Esophagus mucosa (tissue), 1 donor: ENCODE measurements around the gene C16orf78. TPM values are rescaled to one million over a fixed set of nuclear protein-coding genes. Genes with fewer than 3 reads are reported as not detected.

Experiments
- ATAC-seq: fragments of 200-7000 bp; cut with Tn5 transposase; one replicate; pipeline ENCODE4 v1.9.1; 2020
- total RNA-seq: library from RNA; stranded (reverse); gene quantifications from one replicate; pipeline ENCODE4 v1.2.4, GENCODE V29; 2023
- donor health status: DM: yes; HTN: yes; CAD: no.

Gene C16orf78, protein sequence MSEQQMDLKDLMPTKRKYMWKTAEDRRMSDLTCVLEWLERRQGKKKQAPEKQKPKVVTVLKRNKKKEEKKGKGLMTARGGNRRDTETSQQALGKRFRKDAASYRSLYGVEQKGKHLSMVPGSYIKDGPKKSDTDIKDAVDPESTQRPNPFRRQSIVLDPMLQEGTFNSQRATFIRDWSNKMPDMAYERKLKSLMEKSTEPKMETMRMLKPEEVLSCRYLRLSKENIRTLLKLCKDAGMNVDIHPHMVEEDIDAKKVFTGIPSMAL
- total RNA-seq, result not detected

DNA sequence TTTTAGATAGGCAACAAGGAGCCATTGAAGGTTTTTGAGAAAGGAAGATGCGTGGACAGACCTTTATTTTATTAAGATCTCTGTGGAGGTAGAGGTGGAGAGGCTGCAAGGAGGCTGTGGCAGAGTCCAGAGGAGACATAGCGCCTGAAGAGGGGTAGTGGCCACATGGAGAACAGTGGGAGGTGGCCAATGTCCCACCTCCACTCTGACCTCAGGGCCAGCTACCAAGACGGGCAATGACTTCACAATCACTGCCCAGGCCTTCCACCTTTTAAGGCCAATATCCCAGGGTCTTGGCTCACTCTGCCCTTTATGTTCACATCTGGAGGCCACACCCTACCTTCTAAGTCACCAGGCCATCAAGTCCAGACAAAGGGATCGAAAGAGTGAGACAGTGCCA, at the start of gene C16orf78:
Gene C16orf78 (plus strand): TSS at position 301 of the 400 bp plus-strand sequence. CDS start 136 bp downstream, outside the sequence.
- no peak for ATAC-seq

DNA sequence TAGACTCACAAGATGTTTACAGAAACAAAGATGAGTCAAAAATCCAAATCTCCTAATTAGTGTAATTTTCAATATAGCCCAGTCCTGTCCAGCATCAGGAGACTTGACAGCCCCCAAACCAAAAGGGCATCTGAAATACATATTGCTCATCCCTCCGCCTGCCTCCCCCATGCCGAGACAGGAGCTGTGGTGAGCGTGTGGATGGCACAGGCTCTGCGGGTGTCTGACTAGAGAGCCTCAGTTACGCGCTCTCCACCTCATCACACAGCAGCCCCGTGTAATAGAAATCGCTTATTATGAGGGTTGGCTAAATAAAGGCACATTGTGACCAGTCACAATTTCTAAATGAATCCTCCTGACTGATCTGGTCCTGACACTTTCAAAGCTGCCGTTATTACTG, 48.9 kb upstream of the C16orf78 start:
- no peak for ATAC-seq

DNA sequence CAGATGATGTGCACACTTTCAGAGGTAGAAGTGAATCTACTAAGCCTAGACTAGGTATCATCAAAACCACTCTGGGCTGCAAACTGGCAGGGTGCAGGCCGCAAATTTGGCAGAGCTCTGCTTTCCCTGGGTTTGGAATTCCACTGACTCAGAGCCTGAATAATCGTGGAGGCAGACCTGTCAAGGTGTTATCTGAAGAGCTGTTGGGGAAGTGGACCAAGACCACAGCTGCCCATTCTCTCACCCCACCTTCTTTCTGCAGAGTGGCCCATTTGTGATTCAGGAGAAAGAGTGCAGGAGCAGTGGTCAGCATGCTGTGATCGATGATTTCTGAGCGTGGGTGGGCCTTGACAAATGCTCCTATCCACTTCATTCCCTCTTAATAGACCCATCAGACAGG, 46.1 kb upstream of the C16orf78 start:
- no peak for ATAC-seq

DNA sequence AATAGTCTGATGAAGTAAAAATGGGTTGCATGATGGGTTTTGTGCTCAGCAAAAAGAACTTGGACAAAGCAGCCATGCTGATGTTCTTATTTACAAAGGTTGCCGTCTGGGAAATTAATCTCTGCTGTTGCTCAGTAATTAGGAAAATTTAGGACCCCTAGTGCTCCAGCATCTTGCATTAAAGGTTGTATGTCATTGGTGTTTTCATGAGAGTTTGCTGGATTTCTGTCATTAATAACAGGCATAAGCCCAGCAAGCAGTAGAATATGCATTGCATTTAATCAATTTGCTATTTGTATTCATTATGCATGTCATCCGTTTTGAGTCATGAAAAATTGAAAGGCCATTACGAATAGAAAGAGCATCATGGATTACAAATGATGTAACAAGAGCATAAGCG, 45.3 kb upstream of the C16orf78 start:
- ATAC-seq, result no peak

DNA sequence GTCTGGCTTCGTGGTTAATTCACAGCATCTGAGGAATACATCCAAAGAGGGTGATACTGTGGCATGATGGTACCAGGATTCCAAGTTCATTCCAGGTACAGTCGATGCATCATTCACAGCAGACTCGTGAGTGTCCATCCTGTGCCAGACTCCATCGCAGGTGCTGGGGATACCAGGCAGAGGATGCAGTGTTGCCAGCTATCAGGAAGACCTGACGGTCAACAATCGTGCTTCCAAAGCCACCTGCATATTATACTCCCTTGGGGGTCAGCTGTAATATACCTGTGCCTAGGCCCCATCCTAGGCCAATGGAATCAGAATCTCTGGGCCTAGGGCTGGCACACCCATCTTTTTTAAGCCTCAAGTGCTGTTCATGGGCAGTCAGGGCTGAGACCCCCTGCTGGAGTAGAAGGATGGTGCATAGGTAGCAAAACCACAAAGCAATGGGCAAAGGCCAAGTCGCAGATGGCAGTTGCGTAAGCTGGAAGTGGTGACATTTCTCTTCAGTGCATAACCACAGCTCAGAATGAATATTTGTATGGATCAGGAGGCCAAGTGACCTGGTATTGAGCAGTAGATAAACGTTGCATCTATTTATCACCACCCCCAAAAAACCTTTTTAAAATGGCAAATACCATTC, 42.9 kb upstream of the C16orf78 start:
- no peak for ATAC-seq

DNA sequence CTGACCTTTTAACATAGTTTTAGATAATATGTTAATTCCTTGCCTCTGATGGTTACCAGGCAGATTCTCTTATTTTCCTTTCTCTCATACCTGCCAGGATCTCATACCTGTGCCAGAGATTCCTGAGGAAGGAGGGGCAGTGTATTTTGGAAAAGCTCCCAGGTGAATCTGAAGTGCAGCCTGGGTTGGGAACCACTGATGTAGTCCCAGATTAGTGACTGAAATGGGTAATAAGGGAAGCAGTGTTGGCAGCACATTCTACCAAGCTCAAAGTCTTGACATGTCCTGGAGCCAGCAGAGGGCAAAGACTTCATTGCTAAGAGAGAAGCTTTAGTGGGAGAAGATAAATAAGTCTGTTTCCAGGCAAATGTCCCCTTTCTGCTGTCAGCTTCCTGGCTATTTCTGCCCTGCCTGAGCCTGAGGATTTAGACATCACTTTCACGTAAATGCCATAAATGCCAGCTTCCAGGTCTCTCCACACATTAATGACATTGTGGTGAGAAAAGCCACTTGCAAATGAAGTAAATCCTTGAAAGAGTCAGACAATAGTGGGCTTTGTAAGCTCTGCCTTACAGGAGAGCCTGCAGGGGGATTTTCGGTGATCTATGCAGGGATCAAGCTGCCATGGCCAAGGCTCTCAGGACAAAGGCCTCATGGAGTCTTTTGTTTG, 40.9 kb upstream of the C16orf78 start:
- ATAC-seq, result no peak

DNA sequence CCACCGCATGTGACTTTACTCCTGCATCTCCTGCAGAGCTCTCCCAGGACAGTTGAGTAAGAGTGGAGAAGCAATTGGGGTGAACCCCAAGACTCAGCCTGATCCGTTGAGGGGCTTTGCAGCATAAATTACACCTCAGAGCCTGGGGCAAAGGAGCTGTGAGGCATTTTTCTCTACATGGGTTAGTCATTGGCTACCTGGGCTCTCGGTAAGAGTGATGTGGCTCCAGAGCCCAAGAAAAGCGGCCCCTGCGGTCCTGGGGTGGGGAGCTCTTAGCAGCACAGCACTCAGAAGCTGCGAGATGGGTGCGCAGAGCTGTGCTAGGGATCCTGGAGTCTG, 40.4 kb upstream of the C16orf78 start:
- ATAC-seq, result no peak

DNA sequence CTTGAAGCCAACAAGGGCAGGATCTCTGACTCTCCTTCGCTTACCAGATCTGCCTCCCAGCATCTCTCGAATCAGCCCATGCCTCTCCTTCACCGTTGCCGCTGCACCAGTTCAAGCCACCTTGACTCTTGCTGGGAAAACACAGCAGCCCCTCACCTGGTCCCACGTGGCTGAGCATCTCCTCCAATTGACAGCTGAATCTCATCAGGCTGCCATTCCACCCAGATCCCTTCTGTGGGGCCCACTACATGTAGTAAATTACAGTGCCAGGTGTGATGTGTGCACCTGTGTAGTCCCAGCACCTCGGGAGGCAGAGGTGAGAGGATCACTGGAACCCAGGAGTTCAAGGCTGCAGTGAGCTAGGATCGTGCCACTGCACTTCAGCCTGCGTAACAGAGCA, 37.8 kb upstream of the C16orf78 start:
- ATAC-seq, result no peak

DNA sequence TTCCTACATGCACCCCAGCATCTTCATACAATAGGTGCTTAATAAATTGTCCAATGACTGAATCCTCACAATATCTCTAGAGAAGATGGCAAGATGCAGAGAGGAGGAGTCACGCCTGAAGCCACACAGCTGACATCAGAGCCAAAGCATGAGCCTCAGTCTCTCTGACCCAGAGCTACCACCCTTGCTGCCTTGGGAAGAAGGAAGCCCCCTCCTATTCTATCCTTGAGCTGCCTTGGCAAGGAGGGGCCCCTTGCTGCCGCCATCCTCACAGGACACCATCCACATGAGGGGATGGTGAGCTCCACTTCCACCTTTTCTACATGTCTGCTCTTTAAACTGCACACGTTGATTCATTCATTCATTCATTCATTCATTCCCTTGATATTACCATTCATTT, 37.0 kb upstream of the C16orf78 start:
- ATAC-seq, result no peak

DNA sequence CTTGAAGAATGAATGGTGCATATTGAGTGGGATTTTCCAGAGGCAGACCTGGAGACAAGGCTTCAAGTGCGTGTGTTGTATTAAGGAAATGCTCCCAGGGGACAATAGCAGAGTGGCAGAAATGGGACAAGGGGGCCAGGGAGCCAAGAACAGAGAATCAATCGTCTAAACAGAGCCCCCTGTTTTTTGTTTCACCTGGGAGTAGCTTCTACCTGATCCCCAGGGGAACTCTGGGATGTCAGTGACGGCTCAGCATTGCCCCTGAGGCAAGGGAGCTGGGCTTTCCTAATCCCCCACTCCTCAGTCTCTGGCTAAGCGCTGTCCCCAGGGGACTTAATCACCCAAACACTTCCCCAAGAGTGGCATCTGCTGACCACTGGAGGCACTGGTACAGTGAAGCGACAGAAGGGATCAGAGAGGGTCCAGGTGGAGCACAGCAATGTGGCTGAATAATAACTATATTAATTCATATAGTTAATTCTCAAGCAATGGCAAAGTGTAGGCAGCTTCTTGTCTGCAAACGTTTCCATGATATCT, 35.7 kb upstream of the C16orf78 start:
- no peak for ATAC-seq

DNA sequence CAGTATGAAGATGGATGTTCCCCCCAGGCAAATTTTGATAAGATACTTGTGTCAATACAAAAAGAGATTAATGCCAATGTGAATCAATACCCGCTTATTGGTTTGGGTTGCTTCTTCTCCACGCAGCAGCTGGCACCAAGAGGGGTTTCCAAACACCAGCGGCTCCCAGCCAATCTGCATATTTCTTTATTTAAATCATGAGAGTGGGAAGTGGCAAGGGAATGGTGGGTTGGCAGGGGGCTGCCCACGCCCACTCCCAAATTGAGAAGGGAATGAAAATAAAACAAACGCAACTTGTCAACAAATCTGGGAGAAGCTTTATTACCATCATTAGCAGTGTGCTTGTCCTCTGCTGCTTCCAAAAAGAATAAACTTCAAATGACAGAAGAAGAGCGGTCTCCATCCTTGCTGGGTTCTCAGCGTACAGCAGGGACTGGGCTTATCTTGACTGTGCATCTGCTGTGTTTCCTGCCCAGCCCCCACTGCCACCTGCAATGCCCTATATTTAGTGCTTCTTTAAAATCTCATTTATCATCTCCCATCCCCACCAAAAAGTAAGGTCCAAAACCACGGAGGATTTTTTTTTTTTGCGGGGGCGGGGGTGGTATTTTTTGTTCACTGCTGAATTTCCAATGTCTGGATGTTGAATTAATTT, 34.9 kb upstream of the C16orf78 start:
- no peak for ATAC-seq

DNA sequence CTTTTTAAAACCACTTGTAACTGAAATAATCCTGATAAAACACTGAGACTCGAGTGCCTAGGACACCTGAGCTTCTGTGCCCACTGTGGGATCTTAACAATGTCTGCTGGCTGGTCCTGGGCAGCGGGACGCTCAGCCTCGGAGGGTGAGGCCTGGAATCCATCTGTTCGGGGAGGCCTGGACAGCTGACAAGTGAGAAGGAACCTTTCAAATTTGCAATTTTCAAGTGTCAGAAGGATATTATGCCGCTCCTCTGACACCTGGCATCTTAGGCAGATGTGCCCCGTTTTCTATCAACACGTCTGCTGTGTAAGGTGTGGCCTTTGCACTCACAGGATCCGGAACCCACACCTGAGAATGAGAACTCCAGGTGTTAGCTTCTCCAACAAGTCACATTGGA, 33.1 kb upstream of the C16orf78 start:
- no peak for ATAC-seq

DNA sequence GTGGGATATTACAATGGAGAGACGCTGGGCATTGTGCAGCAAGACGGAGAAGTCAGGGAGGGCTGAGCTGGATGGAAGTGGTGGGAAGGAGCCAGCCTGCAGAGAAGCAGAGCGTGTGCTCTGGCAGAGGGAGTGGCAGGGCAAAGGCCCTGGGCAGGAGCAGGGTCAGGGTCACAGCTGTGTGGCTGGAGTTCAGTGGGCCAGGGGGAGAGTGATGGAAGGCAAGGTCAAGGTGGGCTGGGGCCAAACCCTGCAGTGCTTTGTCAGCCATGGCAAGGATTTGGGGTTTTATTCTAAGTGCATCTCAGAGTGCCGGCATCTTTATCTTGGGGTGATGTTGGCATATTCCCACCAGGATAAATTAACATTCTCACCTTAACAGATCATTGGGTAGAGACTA, 31.9 kb upstream of the C16orf78 start:
- no peak for ATAC-seq

DNA sequence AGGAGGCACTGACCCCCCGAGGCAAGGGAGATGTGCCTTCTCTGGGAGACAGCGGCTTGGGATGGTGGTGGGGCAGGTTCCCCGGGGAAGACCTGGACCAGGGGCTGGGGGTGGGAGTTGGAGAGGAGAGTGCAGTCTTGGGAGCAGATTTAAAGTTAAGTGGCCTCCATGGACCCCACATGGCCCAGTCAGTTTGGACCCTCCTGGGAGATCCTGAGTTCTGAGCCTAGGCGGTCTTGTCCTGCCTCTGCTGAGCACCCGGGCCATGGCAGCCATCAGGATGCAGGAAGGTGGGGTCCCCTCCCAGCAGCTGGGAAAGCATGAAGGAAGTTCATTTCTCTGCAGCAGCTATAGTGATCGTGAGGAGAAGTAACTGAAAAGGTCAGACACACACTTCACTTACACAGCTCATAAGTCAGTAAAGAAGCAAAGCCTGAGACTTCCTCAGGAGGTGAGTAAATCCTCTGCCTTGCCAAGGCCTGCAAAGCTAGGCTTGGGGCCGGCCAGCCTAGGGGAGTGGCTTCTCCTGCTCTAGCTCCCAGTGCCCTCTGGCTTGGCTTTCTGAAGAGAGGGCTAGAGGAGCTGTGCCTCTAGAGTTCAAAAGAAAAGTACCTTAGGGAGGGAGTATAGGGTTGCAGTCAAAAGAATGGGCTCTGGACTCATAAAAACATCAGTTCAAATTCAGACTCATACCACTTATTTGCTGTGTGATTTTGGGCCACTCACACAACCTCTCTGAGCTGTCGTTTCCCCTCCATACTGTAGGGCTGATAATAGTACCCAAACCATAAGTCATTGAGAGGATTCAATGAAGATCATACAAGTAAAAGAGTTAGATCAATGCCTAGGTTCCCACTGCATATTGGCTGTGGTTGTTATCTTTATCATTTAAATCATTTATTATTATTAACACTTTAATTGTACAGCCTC, 31.0 kb upstream of the C16orf78 start:
- ATAC-seq, result no peak

DNA sequence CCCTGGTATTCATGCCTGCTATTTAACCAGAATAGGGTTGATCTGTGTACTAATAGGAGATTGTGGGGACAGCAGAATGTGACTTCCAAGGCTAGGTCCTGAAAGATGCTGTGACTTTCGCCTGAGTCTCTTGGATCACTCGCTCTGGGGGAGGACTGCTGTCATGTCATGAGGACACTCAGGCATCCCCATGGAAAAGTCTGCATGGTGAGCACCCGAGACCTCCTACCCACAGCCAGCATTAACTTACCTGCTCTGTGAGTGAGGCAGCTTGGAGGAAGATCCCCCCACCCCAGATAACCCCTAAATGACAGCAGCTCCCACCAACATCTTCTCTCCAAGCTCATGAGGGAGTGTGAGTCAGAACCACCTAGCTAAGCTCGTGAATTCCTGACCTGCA, 30.3 kb upstream of the C16orf78 start:
- ATAC-seq, result no peak

DNA sequence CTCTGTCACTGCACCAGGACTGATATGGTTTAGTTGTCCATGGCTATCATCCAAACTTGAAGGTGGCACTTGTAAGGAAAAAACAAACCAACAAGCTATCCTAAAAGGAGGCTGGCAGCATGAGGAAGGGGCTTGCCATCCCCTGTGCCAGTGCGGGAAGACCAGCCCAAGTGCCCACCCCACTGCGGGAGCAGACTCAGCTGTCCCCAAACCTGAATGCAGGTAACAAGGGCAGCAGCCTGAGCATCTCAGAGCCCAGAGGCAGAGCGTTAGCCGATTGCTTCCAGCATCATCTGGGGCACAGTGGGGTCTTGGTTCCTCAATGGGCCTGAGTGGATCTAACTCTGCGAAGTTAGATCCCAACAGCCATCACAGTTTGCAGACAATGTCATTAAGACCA, 29.2 kb upstream of the C16orf78 start:
- no peak for ATAC-seq

DNA sequence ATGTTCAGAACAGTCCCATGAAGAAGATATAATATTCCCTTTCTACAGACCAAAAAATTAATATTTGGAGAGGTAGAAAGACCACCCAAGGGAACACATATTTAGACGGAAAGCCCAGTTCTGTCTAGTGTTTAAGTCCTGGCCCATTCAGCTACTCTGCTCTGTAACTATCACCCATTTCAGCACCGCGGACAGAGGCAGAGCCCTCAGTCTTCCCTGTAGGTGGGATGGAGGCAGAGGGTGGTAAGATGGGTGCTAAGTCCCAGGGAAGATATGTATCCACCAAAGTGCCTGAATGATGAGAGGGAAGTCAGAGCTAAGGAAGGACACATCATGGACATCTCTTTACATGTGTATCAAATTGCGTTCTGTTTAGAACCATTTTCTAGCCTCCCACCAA, 27.8 kb upstream of the C16orf78 start:
- ATAC-seq, result no peak

DNA sequence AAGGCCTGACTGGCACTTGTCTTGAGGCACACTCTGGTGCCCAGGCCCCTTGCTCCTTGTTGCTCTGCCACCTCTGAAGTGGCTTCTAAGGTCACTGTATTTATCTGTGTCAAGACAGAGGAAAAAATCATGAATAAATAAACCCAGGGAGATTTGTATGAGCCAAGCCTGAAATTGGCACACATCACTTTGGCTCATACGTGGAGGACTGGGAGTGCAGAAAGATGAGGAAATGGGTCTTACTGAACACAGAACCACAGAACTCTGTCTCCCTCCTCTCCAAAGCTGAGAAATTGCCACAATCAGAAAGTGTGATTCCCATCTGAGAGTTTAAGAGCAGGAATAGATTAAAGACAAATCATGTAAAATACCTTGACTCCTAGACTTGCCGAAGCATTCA, 27.1 kb upstream of the C16orf78 start:
- ATAC-seq, result no peak

DNA sequence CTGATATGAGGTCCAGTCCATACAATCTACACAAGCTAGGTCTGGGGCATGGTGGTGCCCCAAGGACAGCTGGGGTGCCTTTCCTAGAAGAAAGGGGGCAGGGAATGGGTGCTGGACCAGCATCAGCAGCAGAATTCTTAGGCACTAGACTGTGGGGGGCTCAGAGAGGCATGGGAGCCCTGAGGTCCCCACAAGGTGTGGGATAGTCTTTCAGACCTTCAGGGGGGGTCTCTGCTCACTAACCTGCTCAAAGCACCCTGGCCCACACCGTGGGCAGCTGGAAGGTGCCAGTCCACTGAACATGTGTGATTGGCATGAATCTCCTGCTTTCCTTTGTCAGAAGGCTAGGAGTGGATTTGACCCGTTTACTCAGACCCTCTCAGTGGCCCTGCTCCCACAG, 26.1 kb upstream of the C16orf78 start:
- ATAC-seq, result no peak

DNA sequence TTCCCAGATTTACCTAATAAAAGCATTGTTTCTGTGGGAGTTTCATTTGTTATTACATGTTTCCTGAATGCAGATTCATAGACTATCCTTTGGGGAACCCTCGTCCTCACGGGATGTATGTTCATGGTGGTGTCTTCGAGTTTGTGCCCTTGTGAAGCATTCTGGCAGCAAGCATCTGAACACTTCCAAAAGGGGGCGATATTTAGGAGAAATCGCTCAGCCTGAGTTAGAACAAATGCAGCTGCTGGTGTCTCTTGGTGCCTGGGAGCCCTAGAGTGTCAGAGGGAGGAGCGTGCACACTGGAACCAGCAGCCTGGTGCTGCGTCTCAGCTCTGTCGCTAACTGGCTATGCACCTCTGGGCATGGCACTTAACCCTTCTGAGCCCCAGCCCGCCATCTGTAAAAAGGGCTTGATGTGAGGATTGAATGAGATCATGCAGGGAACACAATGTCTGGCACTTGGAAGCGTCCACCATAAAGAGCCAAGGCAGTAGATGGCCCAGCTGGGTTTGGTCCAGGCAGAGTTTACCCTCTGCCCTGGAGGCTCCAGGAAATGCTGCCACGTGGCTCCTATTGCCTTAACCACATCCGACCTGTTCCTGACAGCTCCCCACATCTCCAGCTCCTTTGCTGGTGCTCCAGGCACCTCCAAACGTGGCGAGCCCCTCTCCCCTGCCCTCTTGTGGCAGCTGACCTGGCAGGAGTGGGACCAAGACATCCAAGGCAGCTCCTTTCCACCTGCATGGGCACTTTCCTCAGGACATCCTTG, 25.0 kb upstream of the C16orf78 start:
- no peak for ATAC-seq

DNA sequence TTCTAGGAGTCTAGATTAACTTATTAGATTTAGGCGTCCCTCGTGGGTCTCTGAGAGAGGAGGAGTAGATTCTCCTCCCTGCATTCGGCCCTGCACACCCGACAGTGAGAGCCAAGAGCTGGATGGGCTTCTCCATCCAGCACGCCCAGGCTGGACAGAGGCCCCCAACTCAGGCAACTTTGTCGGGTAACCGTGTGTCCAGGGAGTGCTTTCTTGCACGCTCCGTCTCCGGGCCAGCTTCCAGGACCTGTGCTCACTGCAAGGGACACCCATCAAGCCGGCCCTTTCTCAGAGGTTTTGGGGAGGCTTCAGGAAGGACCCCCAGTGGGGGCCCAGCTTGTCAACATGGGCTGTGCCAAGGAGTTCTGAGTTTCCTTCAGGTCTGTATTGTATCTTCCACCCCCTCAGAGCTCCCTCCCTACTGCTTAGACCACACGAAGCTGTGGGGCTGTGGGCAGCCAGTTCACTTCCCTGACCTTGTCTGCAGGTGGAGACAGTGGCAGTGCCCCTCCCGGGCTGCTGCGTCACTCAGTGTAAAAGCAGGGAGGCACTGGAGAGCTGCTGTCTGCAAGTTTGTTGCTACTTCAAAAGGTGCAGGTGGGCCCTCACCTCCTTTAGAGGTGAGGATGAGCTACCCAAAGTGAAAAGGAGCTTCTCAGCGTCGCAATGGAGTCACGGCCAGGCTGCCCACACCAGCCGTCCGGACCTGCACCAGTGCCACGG, 24.0 kb upstream of the C16orf78 start:
- ATAC-seq, result no peak
